ENCODE results near the gene UQCR10.
"Not testable (repeated sequence)": the region's sequence is repeated elsewhere in the genome, so short reads cannot be mapped to it uniquely, and the experiment has no call there.

Gene UQCR10

GRCh38 chr22:29737251-29738117 is 29.7 kb upstream of the UQCR10 start:
- peak; percentile 62 for DNase-seq

- no peak for DNase-seq
Observed at GRCh38 chr22:29738118-29738815, 28.9 kb upstream of the UQCR10 start.

GRCh38 chr22:29739346-29739875 is 27.8 kb upstream of the UQCR10 start:
- no peak for DNase-seq

GRCh38 chr22:29740216-29740615 is 27.0 kb upstream of the UQCR10 start:
- DNase-seq = no peak

GRCh38 chr22:29741926-29742325 is 25.2 kb upstream of the UQCR10 start:
- no peak for DNase-seq

- no peak for DNase-seq
Observed at GRCh38 chr22:29742326-29742725, 24.8 kb upstream of the UQCR10 start.

GRCh38 chr22:29744902-29745301 is 22.3 kb upstream of the UQCR10 start:
- peak; percentile 65 for DNase-seq

GRCh38 chr22:29747832-29748231 is 19.3 kb upstream of the UQCR10 start:
- DNase-seq = no peak

- no peak for DNase-seq
Observed at GRCh38 chr22:29748248-29748893, 18.8 kb upstream of the UQCR10 start.

GRCh38 chr22:29750029-29750428 is 17.1 kb upstream of the UQCR10 start:
- no peak for DNase-seq

GRCh38 chr22:29750559-29751538 is 16.3 kb upstream of the UQCR10 start:
- no peak for DNase-seq

- no peak for DNase-seq
Observed at GRCh38 chr22:29751669-29752068, 15.5 kb upstream of the UQCR10 start.

GRCh38 chr22:29753808-29754657 is 13.1 kb upstream of the UQCR10 start:
- no peak for DNase-seq

GRCh38 chr22:29754658-29755395 is 12.3 kb upstream of the UQCR10 start:
- not testable (repeated sequence) for DNase-seq

- no peak for DNase-seq
Observed at GRCh38 chr22:29755889-29756288, 11.3 kb upstream of the UQCR10 start.

GRCh38 chr22:29756341-29756740 is 10.8 kb upstream of the UQCR10 start:
- no peak for DNase-seq

GRCh38 chr22:29757096-29757495 is 10.1 kb upstream of the UQCR10 start:
- DNase-seq = no peak

- no peak for DNase-seq
Observed at GRCh38 chr22:29758068-29758622, 9.0 kb upstream of the UQCR10 start.

- DNase-seq = no peak
Observed at GRCh38 chr22:29758959-29759358, 8.2 kb upstream of the UQCR10 start.

- DNase-seq = no peak
Observed at GRCh38 chr22:29762263-29762662, 4.9 kb upstream of the UQCR10 start.
